ENCODE results near the gene BFSP2.

GRCh38 chr3:133487920-133488540 is 88.2 kb downstream of the BFSP2 start:
- TF ChIP-seq CTCF (IDR thresholded peaks at IDR 0.05) (peak in 4 of 7 experiments; percentile 22 to 70 (median 42)), POLR2A (IDR thresholded peaks at IDR 0.05) (no peak), POLR2AphosphoS5 (IDR thresholded peaks at IDR 0.05) (no peak), EP300 (IDR thresholded peaks at IDR 0.05) (no peak)
